Gastroesophageal sphincter (tissue), 3 donors: ENCODE measurements around the gene SLC18A3.

Source experiments
- CTCF ChIP-seq, 4 experiments: fragments of 200-600 bp in 2 of 4; fragments of 450-650 bp in 2 of 4; sonication (generic) in 1 of 4; IDR thresholded peaks; one replicate each; pipeline ENCODE4 v1.5.1; 2017 to 2019; ENCODE audit warnings: antibody characterized with exemption in 4 of 4, mild to moderate bottlenecking in 2 of 4, moderate library complexity in 2 of 4
- EP300 ChIP-seq: sonication (generic); formaldehyde crosslinking; IDR thresholded peaks from one replicate; pipeline ENCODE4 v1.6.1; 2017; ENCODE audit warnings: antibody characterized with exemption, mild to moderate bottlenecking
- POLR2A ChIP-seq, 2 donors: fragments of 450-650 bp; IDR thresholded peaks; one replicate each; pipeline ENCODE4 v1.6.1; 2017; ENCODE audit warnings: antibody characterized with exemption in 2 of 2, mild to moderate bottlenecking in 2 of 2, moderate library complexity in 1 of 2
- POLR2AphosphoS5 ChIP-seq: sonication (generic); formaldehyde crosslinking; IDR thresholded peaks from one replicate; pipeline ENCODE4 v1.6.1; 2017; ENCODE audit warnings: antibody characterized with exemption

- TF ChIP-seq EP300 (no peak), CTCF (IDR thresholded peaks at IDR 0.05) (no peak), POLR2A (IDR thresholded peaks at IDR 0.05) (no peak), POLR2AphosphoS5 (no peak)
Observed at GRCh38 chr10:49619613-49620012, 9.5 kb downstream of the SLC18A3 start.
